Body of pancreas (tissue), 4 donors: ENCODE results near the gene HIC1.

Experiments used
- CTCF ChIP-seq, 7 experiments: fragments of 450-650 bp in 4 of 7; fragments of 200-600 bp in 3 of 7; sonication (generic) in 3 of 7; IDR thresholded peaks; one replicate each; pipeline ENCODE4 v1.5.1; 2016 to 2019; ENCODE audit warnings: antibody characterized with exemption in 7 of 7
- POLR2A ChIP-seq, 3 donors: fragments of 450-650 bp; IDR thresholded peaks; one replicate each; pipeline ENCODE4 v1.6.1; 2016; ENCODE audit warnings: antibody characterized with exemption in 3 of 3, mild to moderate bottlenecking in 2 of 3

DNA sequence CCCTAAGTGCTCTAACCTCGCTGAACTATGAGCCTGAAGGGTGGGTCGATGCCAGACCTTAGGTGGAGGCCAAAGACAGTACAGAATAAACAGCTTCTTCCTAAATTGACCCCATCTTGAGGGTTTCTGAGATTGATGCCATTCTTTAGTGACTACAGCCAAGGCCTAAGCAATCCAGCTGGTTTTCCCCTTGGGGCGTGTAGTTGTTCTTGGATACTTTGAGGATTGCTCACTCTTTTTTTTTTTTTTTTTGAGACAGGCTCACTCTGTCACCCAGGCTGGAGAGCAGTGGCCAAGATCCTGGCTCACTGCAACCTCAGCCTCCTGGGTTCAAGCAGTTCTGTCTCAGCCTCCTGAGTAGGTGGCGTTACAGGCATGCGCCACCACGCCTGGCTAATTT, 11.1 kb upstream of the HIC1 start:
- TF ChIP-seq CTCF (IDR thresholded peaks at IDR 0.05), result no peak
- no peak for TF ChIP-seq POLR2A (IDR thresholded peaks at IDR 0.05)
